Stromal cell of bone marrow (primary cell): Measurements from ENCODE around the gene PFDN1.

Source experiments
- DNase-seq: peaks from one replicate; pipeline ENCODE4 v3.0.0-alpha.2; 2012; ENCODE audit warnings: low read depth

The PFDN1 gene

DNA sequence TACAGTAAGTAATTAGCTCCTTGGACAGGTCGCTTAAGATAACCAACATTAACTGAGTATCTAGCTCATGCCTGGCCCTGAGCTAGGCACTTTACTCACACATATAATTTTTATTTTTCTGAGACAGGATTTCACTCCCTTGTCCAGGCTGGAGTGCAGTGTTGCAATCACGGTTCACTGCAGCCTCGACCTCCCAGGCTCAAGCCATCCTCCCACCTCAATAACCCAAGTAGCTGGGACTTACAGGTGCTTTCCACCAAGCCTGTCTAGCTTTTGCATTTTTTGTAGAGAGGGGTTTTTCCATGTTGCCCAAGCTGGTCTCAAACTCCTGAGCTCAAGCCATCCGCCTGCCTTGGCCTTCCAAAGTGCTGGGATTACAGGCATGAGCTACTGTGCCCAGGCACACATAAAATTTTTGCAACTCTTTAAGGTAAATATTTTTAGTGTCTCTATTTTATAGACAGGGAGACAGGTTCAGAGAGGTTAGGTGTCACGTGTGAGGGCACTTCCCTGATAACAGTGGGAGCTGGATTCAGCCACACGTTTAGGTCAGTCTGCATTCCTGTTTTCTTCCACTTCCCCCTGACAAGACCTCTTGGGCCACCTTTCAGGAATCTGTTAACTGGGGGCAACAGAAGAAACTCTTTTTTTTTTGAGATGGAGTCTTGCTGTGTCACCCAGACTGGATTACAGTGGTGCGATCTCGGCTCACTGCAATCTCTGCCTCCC, 25.3 kb upstream of the PFDN1 start:
- DNase-seq, result no peak

DNA sequence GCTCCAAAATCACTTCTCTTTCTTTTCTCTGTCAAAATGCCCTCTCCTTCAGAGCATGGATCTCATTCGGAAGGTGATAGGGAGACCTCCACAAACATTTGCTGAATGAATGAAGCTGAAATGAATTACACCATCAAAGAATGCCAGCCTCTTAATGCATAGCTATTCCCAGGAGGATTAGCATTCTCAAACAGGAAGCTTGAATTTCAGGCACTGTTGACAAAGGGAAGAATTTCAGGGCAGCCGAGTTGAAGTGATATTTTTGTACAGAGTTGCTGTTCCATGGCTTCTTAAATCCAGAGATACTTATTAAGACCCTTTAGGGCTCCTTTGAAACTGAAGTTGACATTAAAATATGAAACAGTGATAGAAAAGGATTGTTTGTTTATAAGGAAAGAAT, 24.7 kb upstream of the PFDN1 start:
- DNase-seq, result no peak

DNA sequence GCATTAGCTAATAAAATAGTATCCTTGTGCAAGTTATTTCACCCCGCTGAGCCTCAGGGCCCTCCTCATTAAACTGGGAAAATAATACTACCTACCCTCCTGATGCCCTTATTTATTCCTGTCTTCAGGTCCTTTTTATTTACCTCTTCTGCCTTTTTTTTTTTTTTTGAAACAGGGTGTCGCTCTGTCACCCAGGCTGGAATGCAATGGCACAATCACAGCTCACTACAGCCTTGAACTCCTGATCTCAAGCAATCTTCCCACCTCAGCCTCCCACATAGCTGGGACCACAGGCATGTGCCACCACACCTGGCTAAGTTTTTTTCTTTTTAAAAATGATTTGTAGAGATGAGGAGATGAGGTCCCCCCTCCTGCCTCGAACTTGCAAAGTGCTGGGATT, 22.6 kb upstream of the PFDN1 start:
- no peak for DNase-seq

DNA sequence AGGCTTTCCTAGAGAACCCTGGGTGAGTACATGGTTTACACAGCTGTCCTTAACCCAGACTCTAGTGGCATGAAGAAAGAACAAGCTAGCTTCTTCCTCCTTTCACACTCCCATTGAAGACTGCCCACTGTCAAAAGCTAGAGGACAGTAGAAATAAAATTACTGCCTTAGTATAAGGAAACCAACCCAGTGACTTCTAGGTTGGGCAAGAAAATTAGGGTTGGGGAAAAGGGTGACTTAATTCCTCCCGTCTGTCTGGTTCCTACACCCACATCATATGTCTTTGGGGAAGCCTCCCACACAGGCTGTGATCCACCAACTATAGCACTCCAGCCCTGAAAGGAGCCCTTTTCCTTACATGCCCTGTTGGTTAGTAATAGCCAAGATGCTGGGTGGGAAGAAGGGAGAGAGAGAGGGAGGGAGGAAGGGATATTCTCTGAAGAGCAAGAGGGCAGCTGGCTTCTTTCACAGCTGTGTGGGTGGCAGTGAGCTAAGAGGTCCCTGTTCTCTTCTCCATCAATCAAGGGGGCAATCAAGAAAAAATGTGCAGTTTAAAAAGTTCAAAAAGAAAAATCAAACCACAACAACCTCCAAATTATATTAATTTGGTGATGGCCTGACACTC, 21.8 kb upstream of the PFDN1 start:
- DNase-seq, result peak; percentile 63

DNA sequence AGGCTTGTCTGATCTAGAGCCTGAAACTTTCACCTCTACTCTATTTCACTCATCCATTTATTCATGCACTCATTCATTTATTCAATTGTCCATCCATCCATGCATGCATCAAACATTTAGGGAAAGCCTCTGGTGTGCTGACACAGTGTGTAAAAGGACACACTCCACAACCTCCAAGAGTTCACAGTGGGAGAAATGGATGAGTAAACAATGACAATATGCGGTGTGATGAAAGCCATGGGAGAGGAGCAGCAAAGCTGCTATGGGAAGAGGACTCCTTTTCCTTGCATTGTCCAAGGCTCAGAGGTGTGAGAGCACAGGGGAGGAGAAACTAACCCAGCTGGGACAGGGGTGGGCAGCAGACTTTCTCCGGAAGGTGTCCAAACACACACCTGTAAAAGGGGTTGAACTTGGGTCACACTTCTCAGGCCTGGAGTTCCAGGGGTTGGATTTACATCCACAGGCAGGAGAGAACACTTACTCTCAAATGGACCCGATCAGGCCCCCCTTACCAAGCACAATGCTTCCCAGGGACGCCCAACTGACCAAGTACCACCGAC, 21.2 kb upstream of the PFDN1 start:
- no peak for DNase-seq

DNA sequence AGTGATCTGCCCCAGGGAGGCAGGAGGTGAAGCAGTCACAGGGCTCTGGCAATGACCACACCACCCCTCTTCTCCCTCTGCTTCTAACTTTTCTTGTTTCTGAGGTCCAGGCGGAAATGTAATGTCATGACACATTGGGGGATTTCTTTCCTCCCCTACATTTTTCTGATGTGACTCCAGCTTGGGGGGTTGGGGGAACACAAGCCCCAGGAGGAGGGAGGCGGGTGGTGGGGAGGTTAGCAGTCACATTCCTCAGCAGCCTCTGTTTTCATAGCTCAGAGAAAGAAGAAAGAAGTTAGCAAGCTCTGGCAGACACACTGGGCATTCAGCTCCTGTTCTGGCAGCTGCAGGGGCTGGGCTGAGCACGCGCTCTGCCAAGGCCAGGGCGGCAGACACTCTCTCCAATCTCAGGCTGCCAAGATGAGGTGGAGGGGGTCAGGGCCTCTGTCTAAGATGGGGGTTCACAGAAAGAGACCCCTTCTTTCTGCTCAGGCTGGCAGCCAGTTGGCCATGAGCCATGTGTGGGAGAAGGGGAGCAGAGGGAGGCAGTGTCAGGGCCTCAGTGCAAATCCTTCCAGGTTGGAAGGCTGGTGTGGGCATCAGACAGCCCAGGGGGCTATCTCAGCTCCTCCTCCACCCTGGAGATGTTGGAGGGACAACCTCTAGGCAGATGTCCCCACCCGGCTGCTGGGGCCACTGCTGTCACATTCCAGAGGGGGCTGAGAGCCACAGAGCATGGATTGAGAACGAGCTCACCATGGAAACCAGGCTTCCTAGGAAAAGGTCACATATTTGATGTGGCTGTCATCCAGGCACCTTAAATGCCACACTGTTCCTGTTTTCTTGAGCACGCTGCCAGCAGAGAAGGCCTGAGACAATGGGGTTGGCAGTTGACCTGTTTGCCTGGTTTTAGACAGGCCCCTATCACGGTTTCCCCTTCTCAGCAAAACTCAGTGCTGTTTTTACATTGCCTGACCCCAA, 20.1 kb upstream of the PFDN1 start:
- DNase-seq, result peak; percentile 91

DNA sequence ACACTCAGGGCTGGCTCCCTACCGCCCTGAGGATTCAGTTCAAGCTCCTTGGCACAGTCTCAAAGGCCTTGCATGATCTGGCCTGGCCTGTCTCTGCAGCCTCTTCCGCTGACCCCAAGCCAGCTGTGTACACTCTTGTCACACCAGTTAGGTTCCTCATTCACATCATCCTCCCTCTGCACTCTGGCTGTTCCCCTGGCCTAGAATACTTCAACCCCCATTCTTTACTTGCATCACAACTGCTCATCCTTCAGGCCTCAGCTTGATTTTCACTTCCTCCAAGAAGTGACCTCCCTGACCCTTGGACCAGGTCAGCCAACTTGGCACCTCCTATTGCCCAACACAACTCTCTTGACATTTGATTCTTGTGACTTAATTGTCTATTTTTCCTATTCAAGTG, 18.9 kb upstream of the PFDN1 start:
- DNase-seq, result no peak

DNA sequence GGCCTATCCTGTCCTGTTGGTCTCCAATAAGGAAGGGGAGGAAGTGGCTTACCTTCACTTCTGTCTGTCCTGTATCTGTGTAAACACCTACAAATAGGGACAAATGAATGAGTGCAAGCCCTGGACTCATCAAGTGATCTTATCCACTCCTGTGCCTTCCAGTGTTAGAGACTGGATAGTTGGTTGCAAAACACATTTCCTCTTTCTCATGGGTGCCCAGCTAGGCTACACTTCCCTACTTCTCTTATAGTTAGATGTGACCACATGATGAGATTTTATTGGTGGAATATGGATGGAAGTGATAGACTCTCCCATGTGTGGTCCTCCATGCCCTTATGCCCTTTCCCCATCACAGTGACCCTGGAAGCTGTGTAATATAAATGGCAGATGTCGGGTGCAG, 16.9 kb upstream of the PFDN1 start:
- no peak for DNase-seq

DNA sequence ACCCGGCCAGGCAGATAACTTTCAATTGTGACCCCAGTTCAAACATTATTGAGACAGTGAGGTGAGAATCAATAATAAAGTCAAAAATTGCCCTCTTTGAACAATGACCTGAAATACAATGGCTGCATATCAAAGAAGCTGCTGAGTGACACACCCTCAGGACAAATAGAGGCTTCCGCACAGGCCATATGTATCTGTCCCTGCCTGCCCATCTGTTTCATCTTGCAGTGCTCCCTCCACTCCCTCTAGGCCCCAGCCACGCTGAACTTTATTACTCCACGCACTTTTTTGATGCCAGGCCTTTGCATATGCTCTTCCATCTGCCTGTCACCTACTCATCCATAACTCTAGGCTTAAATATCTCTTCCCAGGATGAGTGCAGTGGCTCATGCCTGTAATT, 15.9 kb upstream of the PFDN1 start:
- DNase-seq, result no peak

DNA sequence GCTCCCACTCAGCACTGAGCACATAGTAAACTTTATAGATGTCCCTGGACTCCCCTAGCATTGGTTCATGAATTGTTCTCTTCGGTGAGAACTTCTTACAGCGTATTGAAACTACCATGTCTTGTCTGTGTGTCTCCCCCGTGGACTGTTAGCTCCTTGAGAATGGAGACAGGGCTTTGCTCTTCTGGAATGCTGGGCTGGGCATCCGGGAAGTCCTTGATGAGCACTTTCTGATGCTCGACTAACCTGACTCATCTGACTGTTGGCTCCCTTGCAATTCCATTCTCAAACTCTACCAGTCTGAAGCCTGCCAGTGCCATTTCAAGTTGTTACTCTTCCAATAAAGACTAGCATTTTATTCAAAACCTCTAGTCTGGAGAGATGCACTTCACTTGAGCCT, 15.0 kb upstream of the PFDN1 start:
- DNase-seq, result no peak

DNA sequence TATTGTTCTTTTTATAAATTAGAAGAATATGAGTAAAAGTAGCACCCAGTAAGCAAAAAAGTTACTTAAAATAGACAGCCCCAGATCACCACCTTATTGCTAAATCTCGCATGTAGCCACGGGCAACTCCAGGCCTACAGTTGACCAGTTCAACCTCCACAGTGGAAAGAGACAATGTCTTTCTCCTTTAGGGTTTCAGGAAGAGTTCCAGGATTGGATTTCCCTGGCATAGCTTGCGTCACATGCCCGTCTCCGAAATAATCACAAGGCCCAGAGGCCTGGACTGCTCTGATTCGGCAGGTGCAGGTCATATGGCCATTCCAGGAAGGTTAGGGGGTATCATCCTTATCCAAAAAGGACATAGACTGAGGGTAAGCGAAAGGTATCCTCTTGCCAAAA, 9.9 kb upstream of the PFDN1 start:
- no peak for DNase-seq

DNA sequence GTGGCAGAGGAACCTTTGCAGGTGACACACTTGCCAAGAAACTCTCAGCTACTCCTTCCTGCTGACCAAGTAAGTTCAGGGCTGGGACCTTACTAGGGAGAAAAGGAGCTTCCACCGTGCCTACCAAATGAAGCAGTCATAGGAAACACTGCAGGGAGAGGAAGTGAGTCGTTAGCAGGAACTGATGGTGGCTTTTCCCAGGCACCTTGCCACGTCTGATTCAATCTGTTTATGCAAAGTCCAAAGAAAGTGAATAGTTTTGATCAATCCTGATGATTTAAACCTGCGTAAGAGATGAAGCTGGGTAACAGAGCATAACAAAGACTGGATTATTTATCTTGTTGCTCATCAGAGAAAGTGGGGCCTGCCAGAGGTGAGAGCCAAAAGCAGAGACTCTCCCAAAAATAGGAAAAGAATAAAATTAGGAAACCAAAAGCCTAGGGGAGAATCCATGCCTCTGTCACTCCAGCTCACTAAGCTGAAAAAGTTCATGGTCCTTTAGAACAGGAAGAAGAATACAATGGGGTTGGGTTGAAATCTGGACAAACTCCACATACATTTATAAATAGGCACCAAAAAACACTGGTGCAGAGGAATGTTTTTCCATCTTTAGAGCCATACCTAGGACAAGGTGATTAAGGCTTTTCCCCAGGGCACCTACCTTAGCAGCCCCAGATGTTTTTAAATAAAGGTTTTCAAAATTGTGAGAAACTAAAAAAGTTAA, 9.3 kb upstream of the PFDN1 start:
- DNase-seq, result peak; percentile 96

DNA sequence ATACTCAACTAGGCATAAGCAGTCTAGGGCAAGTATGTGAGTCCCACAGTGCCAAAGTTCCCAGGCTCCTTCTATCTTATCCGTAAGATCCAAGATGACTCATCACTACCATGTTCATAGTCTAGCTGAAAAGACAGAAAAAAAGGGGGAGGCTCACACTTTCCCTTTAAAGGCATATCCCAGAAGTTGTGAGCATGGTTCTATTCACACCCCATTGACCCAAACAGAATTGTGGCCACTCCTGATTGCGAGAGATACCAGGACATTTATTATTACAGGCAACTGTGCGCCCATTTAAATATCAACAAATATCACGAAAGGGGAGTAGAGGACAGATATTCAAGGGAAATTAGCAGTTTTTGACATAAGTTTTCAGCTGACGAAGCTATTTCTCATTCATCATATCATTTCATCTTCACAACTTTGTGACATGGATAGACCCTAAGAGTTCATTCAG, 8.1 kb upstream of the PFDN1 start:
- peak; percentile 84 for DNase-seq

DNA sequence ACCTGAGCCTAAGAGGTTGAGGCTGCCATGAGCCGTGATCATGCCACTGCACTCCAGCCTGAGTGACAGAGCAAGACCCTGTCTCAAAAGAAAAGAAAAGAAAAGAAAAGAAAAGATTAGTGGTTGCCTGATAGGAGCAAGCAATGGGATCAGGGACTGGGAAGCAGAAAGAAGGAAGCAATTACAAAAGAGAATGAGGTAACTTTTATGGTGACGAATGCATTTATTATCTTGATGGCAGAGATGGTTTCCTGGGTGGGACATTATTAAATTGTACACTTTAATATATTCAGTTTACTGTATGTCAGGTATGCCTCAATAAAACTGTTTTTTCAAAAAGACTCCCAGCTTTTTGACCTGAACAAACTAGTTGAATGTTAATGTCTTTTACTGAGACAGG, 7.5 kb upstream of the PFDN1 start:
- no peak for DNase-seq

DNA sequence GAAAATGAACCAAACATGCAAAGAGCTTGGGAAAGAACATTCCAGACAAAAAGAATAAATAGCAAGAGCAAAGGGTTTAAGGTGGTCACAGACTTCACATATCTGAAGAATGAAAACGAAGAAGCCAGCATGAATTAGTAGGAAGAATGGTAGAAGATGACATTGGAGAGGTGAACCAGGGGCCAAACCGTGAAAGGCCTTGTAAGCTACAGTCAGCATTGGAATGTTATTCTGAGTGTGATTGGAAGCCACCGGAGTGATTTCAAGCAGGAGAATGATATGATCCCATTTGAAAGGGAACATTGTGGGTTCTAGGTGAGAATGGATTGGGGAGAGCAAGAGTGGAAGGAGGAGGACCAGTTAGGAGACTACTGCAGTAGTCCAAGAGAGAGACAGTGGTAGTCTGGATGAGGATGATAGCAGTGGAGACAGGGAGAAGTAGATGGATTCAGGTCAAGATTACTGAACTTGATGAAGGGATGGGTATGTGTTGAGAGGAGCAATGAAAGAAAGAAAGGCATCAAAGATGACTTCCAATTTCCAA, 6.9 kb upstream of the PFDN1 start:
- DNase-seq, result no peak

DNA sequence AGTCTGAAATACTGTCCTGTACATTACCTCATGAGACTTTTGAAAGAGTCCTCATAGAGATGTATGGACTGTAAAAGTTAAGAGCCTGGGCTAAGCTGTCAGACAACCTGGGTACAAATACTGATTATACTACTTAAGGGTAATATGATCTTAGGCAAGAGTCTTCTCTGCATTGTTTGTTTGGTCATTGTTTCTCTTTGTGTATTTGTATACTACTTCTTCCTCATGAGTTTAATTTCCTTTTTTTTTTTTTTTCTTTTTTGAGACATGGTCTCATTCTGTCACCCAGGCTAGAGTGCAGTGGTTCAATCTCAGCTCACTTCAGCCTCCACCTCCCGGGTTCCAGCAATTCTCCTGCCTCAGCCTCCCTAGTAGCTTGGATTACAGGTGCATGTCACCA, 2.6 kb upstream of the PFDN1 start:
- no peak for DNase-seq

DNA sequence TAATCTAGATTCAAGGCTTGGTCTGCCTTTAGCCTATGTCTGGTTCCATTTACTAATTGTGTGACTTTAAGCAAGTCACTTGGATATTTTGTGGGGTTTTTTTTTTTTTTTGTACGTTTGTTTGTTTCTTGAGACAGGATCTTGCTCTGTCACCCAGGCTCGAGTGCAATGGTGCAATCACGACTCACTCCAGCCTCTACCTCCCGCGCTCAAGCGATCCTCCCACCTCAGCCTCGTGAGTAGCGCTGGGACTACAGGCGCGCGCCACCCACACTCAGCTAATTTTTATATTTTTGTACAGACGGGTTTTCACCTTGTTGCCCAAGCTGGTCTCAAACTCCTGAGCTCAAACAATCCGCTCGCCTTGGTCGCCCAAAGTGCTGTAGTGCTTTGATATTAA, 1.1 kb upstream of the PFDN1 start:
- no peak for DNase-seq

DNA sequence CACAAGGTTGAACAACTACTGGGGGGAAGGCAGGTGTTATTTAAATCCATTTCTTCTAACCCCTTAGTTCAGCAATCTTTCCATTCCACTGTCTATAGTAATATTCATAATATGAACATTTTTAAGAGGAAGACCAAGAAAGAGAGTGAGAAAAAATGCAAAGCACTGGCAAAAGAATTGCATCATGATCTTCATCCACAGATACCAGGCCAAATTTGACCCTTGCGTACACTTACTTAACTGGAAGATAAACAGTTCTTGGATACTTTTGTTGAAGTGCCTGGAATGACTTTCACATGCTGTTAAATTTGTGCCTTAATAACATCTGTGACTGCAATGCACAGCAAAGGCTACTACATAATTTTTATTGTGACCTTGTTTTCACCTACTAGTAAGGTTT, 1.8 kb downstream of the PFDN1 start:
- DNase-seq, result no peak

DNA sequence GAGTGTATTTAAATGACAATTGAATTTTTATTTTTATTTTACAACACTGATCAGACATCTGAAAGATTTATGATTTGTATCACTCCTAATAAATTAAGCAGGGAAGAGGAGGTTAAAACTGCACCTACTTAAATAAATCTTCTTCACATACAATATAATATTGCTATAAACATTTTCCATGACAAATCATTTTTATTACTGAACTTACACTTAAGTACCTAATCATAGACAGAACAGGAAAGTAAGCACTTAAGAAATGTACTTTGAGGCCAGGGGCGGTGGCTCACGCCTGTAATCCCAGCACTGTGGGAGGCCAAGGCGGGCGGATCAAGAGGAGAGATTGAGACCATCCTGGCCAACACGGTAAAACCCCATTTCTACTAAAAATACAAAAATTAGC, 3.8 kb downstream of the PFDN1 start:
- DNase-seq, result no peak

DNA sequence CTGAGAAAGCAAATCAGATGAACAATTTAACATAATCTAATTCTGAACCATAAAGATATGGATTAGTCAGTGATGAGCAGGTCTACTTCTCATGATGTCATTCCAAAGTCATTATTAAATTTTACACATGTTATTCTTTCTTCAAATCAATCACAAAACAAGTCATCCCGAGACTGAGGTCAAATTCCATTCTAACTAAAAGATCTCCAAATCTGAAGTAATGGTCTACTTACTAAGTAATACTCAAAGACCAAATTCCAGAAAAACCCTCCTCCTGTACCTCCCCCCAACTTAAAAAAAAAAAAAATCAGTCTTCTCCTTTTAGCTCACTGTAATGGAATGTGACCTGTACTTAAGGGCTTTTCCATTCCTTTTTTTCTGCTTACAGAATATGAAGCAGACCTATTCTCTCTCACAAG, 4.7 kb downstream of the PFDN1 start:
- DNase-seq, result no peak

DNA sequence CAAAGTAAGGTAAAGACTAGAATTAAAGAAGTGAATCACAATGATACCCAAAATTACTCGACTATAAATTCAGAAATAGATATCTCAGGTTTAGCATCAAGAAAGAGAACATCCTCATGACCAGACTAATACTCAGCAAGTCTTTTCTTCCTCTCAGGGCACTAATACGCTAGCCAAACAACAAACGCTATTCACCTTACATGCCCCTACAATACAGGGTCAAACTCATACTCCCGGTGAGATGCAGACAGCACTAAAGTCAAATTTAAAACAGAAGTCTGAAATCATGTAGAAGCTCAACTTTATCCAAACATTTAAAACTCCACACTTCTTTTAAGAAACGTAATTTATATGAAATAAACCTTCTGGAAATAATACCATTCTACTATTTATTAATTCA, 5.6 kb downstream of the PFDN1 start:
- no peak for DNase-seq

DNA sequence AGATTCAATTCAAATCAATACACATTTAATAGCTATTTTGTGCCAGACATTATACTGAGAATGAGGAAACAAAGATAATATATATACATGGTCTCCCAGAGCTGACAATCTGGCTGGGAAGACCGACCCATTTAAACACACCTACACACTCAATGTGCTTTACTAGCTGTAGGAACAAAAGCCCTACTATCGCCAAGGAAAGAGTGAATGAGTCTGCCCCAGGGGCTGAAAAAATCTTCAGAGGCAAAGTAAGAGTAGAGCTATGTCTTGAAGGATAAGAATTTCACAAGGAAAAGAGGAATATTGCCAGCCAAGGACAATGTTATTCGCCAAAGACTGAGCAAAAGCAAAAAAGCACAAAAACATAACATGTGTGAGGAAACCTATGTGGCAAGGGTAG, 6.6 kb downstream of the PFDN1 start:
- no peak for DNase-seq
